ENCODE data around the gene GNA15. TPM values are rescaled to one million over a fixed set of nuclear protein-coding genes. Genes with fewer than 3 reads are reported as not detected.
A peak's percentile ranks its signal among the peaks of the same experiment; 100 is the strongest.

GNA15 gene
- total RNA-seq, 6 donors from 2014 or later, result 19.0 to 31.4 (median 28.4) TPM

- Histone ChIP-seq H3K4me3 (no peak overlapping the region), H3K9me3 (no peaks in the 10 kb centered on the region), H3K27me3 (no peaks in the 10 kb centered on the region), H3K4me1 (peaks cover 0 to 13% (median 0%) of the 10 kb centered on the region in 4 donors), H3K36me3 (peaks cover 2 to 38% (median 29%) of the 10 kb centered on the region in 4 donors), H3K27ac (no peak overlapping the region)
- WGBS, 2 donors, result 68 to 80% methylated on average over 16 of the region's 16 CpGs
- no peak for DNase-seq
- no peak for TF ChIP-seq POLR2A (IDR thresholded peaks at IDR 0.05)
- TF ChIP-seq POLR2AphosphoS5 (IDR thresholded peaks at IDR 0.05), result no peak
- TF ChIP-seq EP300 (IDR thresholded peaks at IDR 0.05), result no peak
- TF ChIP-seq CTCF (IDR thresholded peaks at IDR 0.05), result no peak
- ATAC-seq (ENCODE audit: low FRiP score in 2 of 2), result no peak
Observed at GRCh38 chr19:3124630-3125029, 11.2 kb upstream of the GNA15 start.

GRCh38 chr19:3125900-3126524, 9.8 kb upstream of the GNA15 start:
- Histone ChIP-seq H3K27me3 (no peaks in the 10 kb centered on the region), H3K36me3 (peaks cover 2 to 24% (median 16%) of the 10 kb centered on the region in 4 donors), H3K4me1 (peaks cover 0 to 13% (median 0%) of the 10 kb centered on the region in 4 donors), H3K27ac (no peak overlapping the region), H3K4me3 (no peak overlapping the region), H3K9me3 (no peaks in the 10 kb centered on the region)
- TF ChIP-seq EP300 (IDR thresholded peaks at IDR 0.05), result no peak
- TF ChIP-seq CTCF (IDR thresholded peaks at IDR 0.05), result peak; percentile 79 to 88 (median 84)
- peak; percentile 63 to 68 for DNase-seq
- WGBS, 2 donors, result 20 to 23% methylated on average over 8 to 14 of the region's 14 CpGs
- ATAC-seq (ENCODE audit: low FRiP score in 2 of 2), result peak; percentile 85

- no peaks in the 10 kb centered on the region for H3K36me3 ChIP-seq
- TF ChIP-seq CTCF (IDR thresholded peaks at IDR 0.05) (peak in 5 of 6 experiments; percentile 22 to 70 (median 59)), POLR2AphosphoS5 (IDR thresholded peaks at IDR 0.05) (no peak)
- 4 to 14% methylated on average over 1 of the region's 1 CpG for WGBS, 2 donors
- no peaks in the 10 kb centered on the region for H3K27me3 ChIP-seq
- H3K4me3 ChIP-seq, result no peak overlapping the region
- no peaks in the 10 kb centered on the region for H3K9me3 ChIP-seq
- no peak for DNase-seq
- no peak overlapping the region for H3K27ac ChIP-seq
- no peak for ATAC-seq (ENCODE audit: low FRiP score in 2 of 2)
- peaks cover 4 to 25% (median 8%) of the 10 kb centered on the region in 4 donors for H3K4me1 ChIP-seq
Observed at GRCh38 chr19:3129112-3129511, 6.7 kb upstream of the GNA15 start.

- Histone ChIP-seq H3K9me3 (no peaks in the 10 kb centered on the region), H3K27ac (no peak overlapping the region), H3K4me1 (peaks cover 4 to 18% (median 8%) of the 10 kb centered on the region in 4 donors), H3K4me3 (no peak overlapping the region), H3K36me3 (no peaks in the 10 kb centered on the region), H3K27me3 (no peaks in the 10 kb centered on the region)
- ATAC-seq (ENCODE audit: low FRiP score in 2 of 2), result no peak
- WGBS, 2 donors, result 94 to 97% methylated on average over 23 to 24 of the region's 24 CpGs
- TF ChIP-seq POLR2A (IDR thresholded peaks at IDR 0.05) (no peak), EP300 (IDR thresholded peaks at IDR 0.05) (no peak), CTCF (IDR thresholded peaks at IDR 0.05) (no peak)
- peak in 1 of 2 donors; percentile 82 for DNase-seq
Observed at GRCh38 chr19:3131168-3131567, 4.7 kb upstream of the GNA15 start.
